IMR-90 (cell line): ENCODE data around the gene BRF1. TPM values are rescaled to one million over a fixed set of nuclear protein-coding genes. Genes with fewer than 3 reads are reported as not detected.

Source experiments
- ATAC-seq: fragments of 200-7000 bp; cut with Tn5 transposase; 2 replicates; pipeline ENCODE4 v1.9.1; 2020; ENCODE audit warnings: low read depth, mild to moderate bottlenecking, moderate library complexity
- BruUV-seq: library from RNA; stranded (reverse); fragments of 400-500 nt; replicated peaks from 2 replicates; lab custom pipeline; 2021; lab: Mats Ljungman, UMichigan
- CTCF ChIA-PET: fragments of 300-600 bp; formaldehyde crosslinking; extraction: SDS; loops from one replicate; lab custom pipeline; 2021; ENCODE audit warnings: antibody characterized with exemption; lab: Yijun Ruan, JAX
- POLR2A ChIA-PET: fragments of 300-600 bp; sonication (Branson Sonifier 250); formaldehyde crosslinking; loops from one replicate; lab custom pipeline; 2022; ENCODE audit warnings: antibody characterized with exemption; ENCODE audit not compliant: unreplicated experiment; lab: Charles Lee
- DNase-seq: peaks from one replicate; pipeline ENCODE4 v3.0.0; 2013
- H2AFZ ChIP-seq: replicated peaks from 2 replicates; pipeline ENCODE3; 2013; ENCODE audit warnings: low read length, mild to moderate bottlenecking; ENCODE audit not compliant: poor library complexity
- H2AK5ac ChIP-seq: 2 replicates; pipeline ENCODE4 v1.6.1; 2013; ENCODE audit warnings: low read depth, low read length, inconsistent platforms
- H2AK9ac ChIP-seq: replicated peaks from 2 replicates; pipeline ENCODE3; 2013; ENCODE audit warnings: mild to moderate bottlenecking, low read depth, low read length, moderate library complexity; ENCODE audit not compliant: poor library complexity
- H2BK120ac ChIP-seq: 2 replicates; pipeline ENCODE4 v1.6.1; 2013; ENCODE audit warnings: low read depth, low read length, inconsistent platforms
- H2BK15ac ChIP-seq: 3 replicates; pipeline ENCODE4 v1.6.1; 2013; ENCODE audit warnings: low read depth, low read length, inconsistent platforms
- H2BK20ac ChIP-seq: 2 replicates; pipeline ENCODE4 v1.6.1; 2013; ENCODE audit warnings: low read depth, mild to moderate bottlenecking, inconsistent platforms, low read length, moderate library complexity
- H2BK5ac ChIP-seq: 2 replicates; pipeline ENCODE4 v1.6.1; 2013; ENCODE audit warnings: mild to moderate bottlenecking, low read depth, low read length, inconsistent platforms; ENCODE audit not compliant: poor library complexity, severe bottlenecking
- H3K14ac ChIP-seq: replicated peaks from 2 replicates; pipeline ENCODE4 v1.6.1; 2013; ENCODE audit warnings: low read depth, low read length, inconsistent platforms
- H3K18ac ChIP-seq: 2 replicates; pipeline ENCODE4 v1.6.1; 2013; ENCODE audit warnings: low read depth, low read length, control low read depth
- H3K23ac ChIP-seq: 2 replicates; pipeline ENCODE4 v1.6.1; 2013; ENCODE audit warnings: low read depth, low read length, inconsistent platforms
- H3K27ac ChIP-seq: 2 replicates; pipeline ENCODE4 v1.5.1; 2013; ENCODE audit warnings: mild to moderate bottlenecking, control low read depth, low read length; ENCODE audit not compliant: insufficient read depth
- H3K27me3 ChIP-seq: 2 replicates; pipeline ENCODE4 v1.6.1; 2013; ENCODE audit warnings: low read length; ENCODE audit not compliant: control insufficient read depth, insufficient read depth
- H3K36me3 ChIP-seq: 2 replicates; pipeline ENCODE4 v1.6.1; 2013; ENCODE audit warnings: low read length, mixed read lengths; ENCODE audit not compliant: control insufficient read depth, insufficient read depth
- H3K4ac ChIP-seq: 2 replicates; pipeline ENCODE4 v1.6.1; 2013; ENCODE audit warnings: low read depth, low read length, inconsistent platforms
- H3K4me1 ChIP-seq: 2 replicates; pipeline ENCODE4 v1.6.1; 2013; ENCODE audit warnings: low read length, mixed read lengths; ENCODE audit not compliant: control insufficient read depth, insufficient read depth
- H3K4me2 ChIP-seq: 2 replicates; pipeline ENCODE4 v1.6.1; 2013; ENCODE audit warnings: low read depth, mild to moderate bottlenecking, control low read depth, low read length, moderate library complexity
- H3K4me3 ChIP-seq: 2 replicates; pipeline ENCODE4 v1.5.1; 2013; ENCODE audit warnings: low read depth, mild to moderate bottlenecking, control low read depth, low read length, moderate library complexity; ENCODE audit not compliant: insufficient read depth
- H3K56ac ChIP-seq: 2 replicates; pipeline ENCODE4 v1.6.1; 2013; ENCODE audit warnings: low read length, inconsistent platforms; ENCODE audit not compliant: insufficient read depth; ENCODE audit errors: extremely low read depth
- H3K79me1 ChIP-seq, 2 experiments: 2 replicates each; pipeline ENCODE4 v1.6.1; 2013; ENCODE audit warnings: low read length in 2 of 2, inconsistent platforms in 1 of 2, low read depth in 1 of 2
- H3K9ac ChIP-seq: 2 replicates; pipeline ENCODE4 v1.6.1; 2013; ENCODE audit warnings: low read depth, low read length, control low read depth
- H3K9me1 ChIP-seq: 2 replicates; pipeline ENCODE4 v1.6.1; 2013; ENCODE audit warnings: low read length, inconsistent platforms; ENCODE audit not compliant: insufficient read depth
- H3K9me3 ChIP-seq: 2 replicates; pipeline ENCODE4 v1.6.1; 2013; ENCODE audit warnings: low read length; ENCODE audit not compliant: control insufficient read depth, insufficient read depth
- H4K20me1 ChIP-seq: 2 replicates; pipeline ENCODE4 v1.6.1; 2013; ENCODE audit warnings: low read length, inconsistent platforms; ENCODE audit not compliant: insufficient read depth
- H4K5ac ChIP-seq: 2 replicates; pipeline ENCODE4 v1.6.1; 2013; ENCODE audit warnings: mild to moderate bottlenecking, low read depth, low read length, control low read depth
- H4K8ac ChIP-seq, 2 experiments: 2 replicates each; pipeline ENCODE4 v1.6.1; 2013; ENCODE audit warnings: low read depth in 2 of 2, low read length in 2 of 2, control low read depth in 1 of 2, inconsistent platforms in 1 of 2
- H4K91ac ChIP-seq: 2 replicates; pipeline ENCODE4 v1.6.1; 2013; ENCODE audit warnings: low read depth, low read length, inconsistent platforms; ENCODE audit not compliant: insufficient read depth
- FOS ChIP-seq: fragments of 150-350 bp; IDR thresholded peaks from 2 replicates; pipeline ENCODE4 v1.6.1; 2016; ENCODE audit warnings: low read depth, low read length
- MAZ ChIP-seq: IDR thresholded peaks from 2 replicates; pipeline ENCODE4 v1.6.1; 2012; ENCODE audit warnings: low read depth, mild to moderate bottlenecking, low read length, improper control_type of control experiment, moderate library complexity, borderline replicate concordance
- POLR2A ChIP-seq: IDR thresholded peaks from 2 replicates; pipeline ENCODE4 v1.6.1; 2012; ENCODE audit warnings: mild to moderate bottlenecking, low read depth, low read length
- WGBS, 2 experiments: methylation state at CpG; one replicate each; pipeline versions ENCODE4 v1.1.5 to v1.1.7; 2013; ENCODE audit warnings: missing lambda C conversion rate in 2 of 2; ENCODE audit not compliant: insufficient read length in 1 of 2; ENCODE audit errors: extremely low coverage in 2 of 2; 5-methylcytosine and 5-hydroxymethylcytosine counted together
- dilution Hi-C: fragments of 300-500 bp; cut with HindIII; formaldehyde crosslinking; loops from one replicate; pipeline ENCODE4 v1.14.3; 2018; ENCODE audit warnings: low sequenced_read_pairs; ENCODE audit not compliant: unreplicated experiment
- in situ Hi-C: fragments of 300-500 bp; cut with MboI; formaldehyde crosslinking; loops from 3 replicates; pipeline ENCODE4 v1.14.3; 2019; ENCODE audit warnings: low sequenced_read_pairs, inconsistent platforms, mixed read lengths
- intact Hi-C: fragments of 100-400 bp; cut with micrococcal nuclease; formaldehyde crosslinking; loops from 2 replicates; pipeline ENCODE4 v1.10.0; 2022
- polyA plus RNA-seq, 3 experiments: library from polyadenylated mRNA; depleted of rRNA; stranded (reverse); fragments of >200 nt; gene quantifications; 2 replicates each; pipeline ENCODE4 v1.2.3, GENCODE V29; 2012; ENCODE audit warnings: low replicate concordance in 1 of 3
- total RNA-seq: library from RNA; depleted of rRNA; stranded (reverse); fragments of >200 nt; gene quantifications from 2 replicates; pipeline ENCODE4 v1.2.3, GENCODE V29; 2012

The BRF1 gene
- total and polyA plus RNA-seq, 2 of the 4 experiments (the other 2 are of a cell fraction), result 12.4 to 16.7 TPM

GRCh38 chr14:105301103-105301914, 508 bp upstream of the BRF1 start:
- dilution Hi-C loops (no loop called here), intact Hi-C loops (no loop called here), in situ Hi-C loops (no loop called here)
- DNase-seq (peak; percentile 90), ATAC-seq (peak; percentile 92)
- peaks cover 6% of the 10 kb centered on the region for H4K20me1 ChIP-seq
- ChIA-PET POLR2A (interaction anchor here (1.1 to 1.5 kb wide), 2 partner anchors 9 to 13 kb away, joined by 5 to 7 read pairs; partner anchors contain the start of gene PACS2), CTCF (no interaction called here)
- peak overlapping the region; percentile 95 for H3K9ac ChIP-seq
- no peaks in the 10 kb centered on the region for H3K36me3 ChIP-seq
- no peaks in the 10 kb centered on the region for H3K9me3 ChIP-seq
- H3K27ac ChIP-seq, result peak overlapping the region; percentile 99
- H3K56ac ChIP-seq, result peak overlapping the region; percentile 60; the same call in 1 of the 2 replicates
- H2AK5ac ChIP-seq, result peak overlapping the region; percentile 96
- H3K9me1 ChIP-seq, result peaks cover 8% of the 10 kb centered on the region; the same call in 1 of the 2 replicates
- 0 out of 2 replicates have a peak overlapping the region, but pooled peaks have one; percentile 60 for H2BK20ac ChIP-seq
- WGBS, 2 experiments, result 3% methylated on average over 27 of the region's 65 CpGs; no CpG with 5 or more reads in 1 of the 2 experiments
- peak overlapping the region; percentile 99; the same call in 2 of the 3 replicates for H2BK15ac ChIP-seq
- peak overlapping the region; percentile 97 for H4K91ac ChIP-seq
- peak; percentile 73 for TF ChIP-seq MAZ
- TF ChIP-seq FOS, result no peak
- peak; percentile 70 for TF ChIP-seq POLR2A
- peak overlapping the region; percentile 100 for H3K14ac ChIP-seq
- no TSS peak for BruUV-seq
- peak overlapping the region; percentile 98 to 99 for H4K8ac ChIP-seq
- peak overlapping the region; percentile 90 for H3K4me2 ChIP-seq
- peak overlapping the region; percentile 93; the same call in 1 of the 2 replicates for H3K23ac ChIP-seq
- H3K27me3 ChIP-seq, result no peaks in the 10 kb centered on the region
- H3K4ac ChIP-seq, result peak overlapping the region; percentile 100
- H2AFZ ChIP-seq, result peak overlapping the region; percentile 100
- H2AK9ac ChIP-seq, result peak overlapping the region; percentile 99
- H3K18ac ChIP-seq, result peak overlapping the region; percentile 91
- peak overlapping the region; percentile 96 for H2BK5ac ChIP-seq
- H3K79me1 ChIP-seq, result peaks cover 9 to 31% of the 10 kb centered on the region in 2 experiments
- H3K4me1 ChIP-seq, result peaks cover 7% of the 10 kb centered on the region
- peak overlapping the region; percentile 96 for H2BK120ac ChIP-seq
- H3K4me3 ChIP-seq, result peak overlapping the region; percentile 96
- peak overlapping the region; percentile 96 for H4K5ac ChIP-seq
